ENCODE data around the gene PAGE1. TPM values are rescaled to one million over a fixed set of nuclear protein-coding genes. Genes with fewer than 3 reads are reported as not detected.
"Not testable (repeated sequence)": the region's sequence is repeated elsewhere in the genome, so short reads cannot be mapped to it uniquely, and the experiment has no call there.

PAGE1 gene
- total and polyA plus RNA-seq, 2 donors (not counting 1 experiment from before 2014, with no cell fraction given): not detected

DNA sequence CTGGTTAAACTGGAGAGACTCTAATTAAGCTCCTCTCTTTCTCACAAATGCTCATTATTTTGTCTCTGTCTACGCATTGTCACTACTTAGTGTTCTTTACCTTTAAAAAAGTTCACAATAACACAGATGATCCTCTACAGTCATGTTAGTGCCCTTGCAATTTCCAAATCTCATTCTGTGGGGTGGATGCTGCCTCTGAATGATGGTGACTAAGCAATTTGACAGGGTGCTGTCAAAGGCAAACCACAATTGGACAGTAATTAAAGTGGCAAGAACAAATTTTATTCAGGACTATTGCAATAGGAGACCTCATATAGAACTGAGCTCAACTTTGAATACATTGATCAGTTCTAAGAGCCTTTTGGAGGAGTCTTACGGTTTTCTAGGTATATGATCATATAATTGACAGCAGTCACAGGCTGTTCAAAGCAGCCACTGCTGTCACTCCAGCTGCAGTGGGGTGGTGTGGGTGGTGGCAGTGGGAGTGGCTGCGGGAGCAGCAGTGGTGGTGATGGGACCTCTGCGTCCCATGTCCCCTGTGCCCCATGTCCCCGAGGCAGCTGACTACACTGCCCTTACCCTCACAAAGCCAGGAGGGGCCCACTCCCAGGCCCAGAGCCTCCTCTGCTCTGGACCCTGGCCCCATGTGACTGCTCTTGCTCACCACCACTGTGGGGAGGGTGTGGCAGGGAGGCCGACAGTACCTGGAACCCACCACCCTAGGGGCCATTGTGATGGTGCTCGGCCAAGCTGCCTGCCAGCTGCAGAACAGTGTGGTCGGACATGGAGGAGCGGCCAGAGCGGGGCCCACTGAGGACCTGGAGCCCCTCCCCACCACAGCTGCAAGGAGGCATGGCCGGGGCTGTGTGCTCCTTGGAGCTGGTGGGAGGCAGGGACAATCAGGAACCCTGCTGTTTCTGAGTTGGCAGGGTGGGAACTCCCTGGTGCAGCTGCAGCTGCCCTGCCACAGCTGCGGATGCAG is 30.4 kb upstream of the PAGE1 start:
- intact Hi-C loops (cut with micrococcal nuclease): no loop called here
- POLR2A ChIA-PET: no interaction called here
- no peak for DNase-seq
- 87% methylated on average over 7 of the region's 12 CpGs for WGBS (ENCODE audit: insufficient coverage)
- Histone ChIP-seq H3K9me3 (ENCODE audit: control extremely low read depth in 1 of 3, control insufficient read depth in 2 of 3, insufficient read depth in 1 of 3, low read length in 2 of 3) (no peaks in the 10 kb centered on the region), H3K4me1 (ENCODE audit: control insufficient read depth in 2 of 2, insufficient read depth in 2 of 2, low read length in 2 of 2) (no peaks in the 10 kb centered on the region), H3K79me2 (ENCODE audit: control insufficient read depth, insufficient read depth, low read length) (no peaks in the 10 kb centered on the region), H3K27me3 (replicated peaks in 1 of 4; ENCODE audit: control extremely low read depth in 1 of 4, control insufficient read depth in 3 of 4, insufficient read depth in 4 of 4, low read length in 3 of 4) (no peaks in the 10 kb centered on the region), H3K36me3 (replicated peaks in 1 of 2; ENCODE audit: control extremely low read depth in 1 of 2, control insufficient read depth in 1 of 2, extremely low read depth in 1 of 2, insufficient read depth in 2 of 2, low read length in 1 of 2) (no peaks in the 10 kb centered on the region), H3K4me3 (ENCODE audit: control extremely low read depth in 1 of 5, extremely low read depth in 1 of 5, insufficient read depth in 1 of 5, low read depth in 2 of 5, low read length in 4 of 5) (no peak overlapping the region), H4K20me1 (ENCODE audit: control insufficient read depth, insufficient read depth, low read length, poor library complexity, severe bottlenecking) (no peaks in the 10 kb centered on the region), H3K9ac (ENCODE audit: low read length) (no peak overlapping the region), H3K4me2 (replicated peaks; ENCODE audit: low read depth, low read length, poor library complexity, severe bottlenecking) (no peak overlapping the region), H2AFZ (ENCODE audit: insufficient read depth, low read depth, low read length, poor library complexity, severe bottlenecking) (no peak overlapping the region), H3K27ac (ENCODE audit: low read length in 2 of 2) (no peak overlapping the region)
- Mint-ChIP-seq H3K4me3 (no peak overlapping the region), H3K9me3 (ENCODE audit: insufficient read depth) (no peaks in the 10 kb centered on the region), H3K27ac (no peak overlapping the region), H3K27me3 (peaks cover 11% of the 10 kb centered on the region), H3K4me1 (no peaks in the 10 kb centered on the region)
- CTCF ChIA-PET: no interaction called here
- no peak for ATAC-seq (ENCODE audit: low read depth)
- TF ChIP-seq EZH2 (IDR thresholded peaks at IDR 0.05; ENCODE audit: borderline replicate concordance, insufficient read depth, low read depth, low read length, poor library complexity, severe bottlenecking) (no peak), CTCF (IDR thresholded peaks at IDR 0.05) (no peak)

GRCh38 chrX:49725401-49725800 is 29.6 kb upstream of the PAGE1 start:
- intact Hi-C loops (cut with micrococcal nuclease): no loop called here
- Histone ChIP-seq H3K9ac (ENCODE audit: low read length) (no peak overlapping the region), H3K27me3 (replicated peaks in 1 of 4; ENCODE audit: control extremely low read depth in 1 of 4, control insufficient read depth in 3 of 4, insufficient read depth in 4 of 4, low read length in 3 of 4) (no peaks in the 10 kb centered on the region), H3K4me2 (replicated peaks; ENCODE audit: low read depth, low read length, poor library complexity, severe bottlenecking) (no peak overlapping the region), H3K9me3 (ENCODE audit: control extremely low read depth in 1 of 3, control insufficient read depth in 2 of 3, insufficient read depth in 1 of 3, low read length in 2 of 3) (no peaks in the 10 kb centered on the region), H4K20me1 (ENCODE audit: control insufficient read depth, insufficient read depth, low read length, poor library complexity, severe bottlenecking) (no peaks in the 10 kb centered on the region), H3K4me3 (ENCODE audit: control extremely low read depth in 1 of 5, extremely low read depth in 1 of 5, insufficient read depth in 1 of 5, low read depth in 2 of 5, low read length in 4 of 5) (no peak overlapping the region), H2AFZ (ENCODE audit: insufficient read depth, low read depth, low read length, poor library complexity, severe bottlenecking) (no peak overlapping the region), H3K79me2 (ENCODE audit: control insufficient read depth, insufficient read depth, low read length) (no peaks in the 10 kb centered on the region), H3K36me3 (replicated peaks in 1 of 2; ENCODE audit: control extremely low read depth in 1 of 2, control insufficient read depth in 1 of 2, extremely low read depth in 1 of 2, insufficient read depth in 2 of 2, low read length in 1 of 2) (no peaks in the 10 kb centered on the region), H3K27ac (ENCODE audit: low read length in 2 of 2) (no peak overlapping the region), H3K4me1 (ENCODE audit: control insufficient read depth in 2 of 2, insufficient read depth in 2 of 2, low read length in 2 of 2) (no peaks in the 10 kb centered on the region)
- DNase-seq (no peak), ATAC-seq (ENCODE audit: low read depth) (no peak)
- no peaks in the 10 kb centered on the region for H3K4me1 Mint-ChIP-seq
- H3K27me3 Mint-ChIP-seq: peaks cover 5% of the 10 kb centered on the region
- TF ChIP-seq CTCF (IDR thresholded peaks at IDR 0.05) (no peak), EZH2 (IDR thresholded peaks at IDR 0.05; ENCODE audit: borderline replicate concordance, insufficient read depth, low read depth, low read length, poor library complexity, severe bottlenecking) (no peak)
- CTCF ChIA-PET: no interaction called here
- no peaks in the 10 kb centered on the region for H3K9me3 Mint-ChIP-seq (ENCODE audit: insufficient read depth)
- no peak overlapping the region for H3K4me3 Mint-ChIP-seq
- no CpG with 5 or more reads among the region's 3 CpGs for WGBS (ENCODE audit: insufficient coverage)
- POLR2A ChIA-PET: no interaction called here
- no peak overlapping the region for H3K27ac Mint-ChIP-seq

GRCh38 chrX:49720106-49720505 is 24.3 kb upstream of the PAGE1 start:
- H4K20me1 ChIP-seq (ENCODE audit: control insufficient read depth, insufficient read depth, low read length, poor library complexity, severe bottlenecking); H3K4me3 ChIP-seq (ENCODE audit: control extremely low read depth in 1 of 5, extremely low read depth in 1 of 5, insufficient read depth in 1 of 5, low read depth in 2 of 5, low read length in 4 of 5); H3K9ac ChIP-seq (ENCODE audit: low read length); H3K4me1 ChIP-seq (ENCODE audit: control insufficient read depth in 2 of 2, insufficient read depth in 2 of 2, low read length in 2 of 2); H3K4me3 Mint-ChIP-seq; H3K4me1 Mint-ChIP-seq; H3K27me3 Mint-ChIP-seq; H3K27ac ChIP-seq (ENCODE audit: low read length in 2 of 2); H2AFZ ChIP-seq (ENCODE audit: insufficient read depth, low read depth, low read length, poor library complexity, severe bottlenecking); H3K9me3 Mint-ChIP-seq (ENCODE audit: insufficient read depth); CTCF ChIA-PET; ATAC-seq (ENCODE audit: low read depth); intact Hi-C loops (cut with micrococcal nuclease); H3K79me2 ChIP-seq (ENCODE audit: control insufficient read depth, insufficient read depth, low read length); H3K36me3 ChIP-seq (replicated peaks in 1 of 2; ENCODE audit: control extremely low read depth in 1 of 2, control insufficient read depth in 1 of 2, extremely low read depth in 1 of 2, insufficient read depth in 2 of 2, low read length in 1 of 2); H3K9me3 ChIP-seq (ENCODE audit: control extremely low read depth in 1 of 3, control insufficient read depth in 2 of 3, insufficient read depth in 1 of 3, low read length in 2 of 3); DNase-seq; H3K4me2 ChIP-seq (replicated peaks; ENCODE audit: low read depth, low read length, poor library complexity, severe bottlenecking); H3K27me3 ChIP-seq (replicated peaks in 1 of 4; ENCODE audit: control extremely low read depth in 1 of 4, control insufficient read depth in 3 of 4, insufficient read depth in 4 of 4, low read length in 3 of 4); POLR2A ChIA-PET; H3K27ac Mint-ChIP-seq: not testable (repeated sequence)
- WGBS (ENCODE audit: insufficient coverage): no CpG with 5 or more reads among the region's 2 CpGs

Measured in B cell (primary cell).